Smooth muscle cell (in vitro differentiated cells): ENCODE measurements around the gene TPH1. TPM values are rescaled to one million over a fixed set of nuclear protein-coding genes. Genes with fewer than 3 reads are reported as not detected.

Source experiments
- DNase-seq: peaks from one replicate; lab custom pipeline; 2025; ENCODE audit not compliant: unreplicated experiment; lab: John Stamatoyannopoulos, UW
- H2AFZ ChIP-seq: fragments of 200-600 bp; sonication (generic); 2 replicates; pipeline ENCODE4 v1.6.0; 2016; ENCODE audit warnings: antibody characterized with exemption, low read depth, mild to moderate bottlenecking
- H3F3A ChIP-seq: fragments of 200-600 bp; sonication (generic); 2 replicates; pipeline ENCODE4 v1.6.0; 2017; ENCODE audit warnings: antibody characterized with exemption, low read depth
- H3K27ac ChIP-seq: fragments of 200-600 bp; sonication (generic); 2 replicates; pipeline ENCODE4 v1.5.1; 2016; ENCODE audit warnings: low read depth, mild to moderate bottlenecking
- H3K27me3 ChIP-seq: fragments of 200-600 bp; sonication (generic); 2 replicates; pipeline ENCODE4 v1.6.1; 2016; ENCODE audit warnings: low read depth, mild to moderate bottlenecking
- H3K36me3 ChIP-seq: fragments of 200-600 bp; sonication (generic); 2 replicates; pipeline ENCODE4 v1.5.1; 2016; ENCODE audit warnings: low read depth
- H3K4me1 ChIP-seq: fragments of 200-600 bp; sonication (generic); 2 replicates; pipeline ENCODE4 v1.5.1; 2016; ENCODE audit warnings: low read depth
- H3K4me2 ChIP-seq: fragments of 200-600 bp; sonication (generic); 2 replicates; pipeline ENCODE4 v1.6.0; 2016; ENCODE audit warnings: mild to moderate bottlenecking
- H3K4me3 ChIP-seq: fragments of 200-600 bp; sonication (generic); 2 replicates; pipeline ENCODE4 v1.5.1; 2016; ENCODE audit warnings: mild to moderate bottlenecking
- H3K79me2 ChIP-seq: fragments of 200-600 bp; sonication (generic); 2 replicates; pipeline ENCODE4 v1.6.0; 2016; ENCODE audit warnings: low read depth, mild to moderate bottlenecking
- H3K9ac ChIP-seq: fragments of 200-600 bp; sonication (generic); 2 replicates; pipeline ENCODE4 v1.6.0; 2016; ENCODE audit warnings: low read depth
- H3K9me3 ChIP-seq: fragments of 200-600 bp; sonication (generic); replicated peaks from 2 replicates; pipeline ENCODE4 v1.5.1; 2016; ENCODE audit warnings: low read depth
- H4K20me1 ChIP-seq: fragments of 200-600 bp; sonication (generic); 2 replicates; pipeline ENCODE4 v1.6.0; 2016; ENCODE audit warnings: low read depth
- CTCF ChIP-seq: fragments of 200-600 bp; sonication (generic); IDR thresholded peaks from 2 replicates; pipeline ENCODE4 v1.5.1; 2017; ENCODE audit warnings: borderline replicate concordance, mild to moderate bottlenecking, antibody characterized with exemption; ENCODE audit not compliant: insufficient read depth, poor library complexity, severe bottlenecking
- WGBS: methylation state at CpG from one replicate; pipeline ENCODE4 v1.1.7; 2016; ENCODE audit warnings: low lambda C conversion rate; 5-methylcytosine and 5-hydroxymethylcytosine counted together
- polyA plus RNA-seq: library from polyadenylated mRNA; unstranded; fragments of >200 nt; fragmentation: Nextera tagmentation; extraction: Ambion mirVana; gene quantifications from 2 replicates; pipeline ENCODE4 v1.2.1, GENCODE V29; 2016
- total RNA-seq: library from RNA; depleted of rRNA; stranded (reverse); fragments of >200 nt; gene quantifications from 2 replicates; pipeline ENCODE4 v1.2.3, GENCODE V29; 2014

The TPH1 gene
- total and polyA plus RNA-seq, 2 experiments from 2014 or later = 0.09 TPM; not detected in 1

GRCh38 chr11:18012906-18013781 is 32.9 kb downstream of the TPH1 start, which contains the start of gene SERGEF:
TSS of gene SERGEF (minus strand) at chr11:18013047. CDS start at chr11:18013010, 37 bp downstream.
- Histone ChIP-seq H3K4me3 (peak within 1 kb of the TSS; percentile 74), H3K4me2 (peak within 1 kb of the TSS; percentile 91), H3K4me1 (no peaks in the 10 kb centered on the region), H2AFZ (peak within 1 kb of the TSS; percentile 94), H3K9ac (peak within 1 kb of the TSS; percentile 10), H3K9me3 (no peaks in the 10 kb centered on the region), H4K20me1 (no peaks in the 10 kb centered on the region), H3K27me3 (peaks cover 17% of the 10 kb centered on the region), H3F3A (peaks cover 6% of the 10 kb centered on the region), H3K79me2 (no peaks in the 10 kb centered on the region), H3K27ac (no peak within 1 kb of the TSS), H3K36me3 (no peaks in the 10 kb centered on the region)
- peak; percentile 56 for DNase-seq
- under 1% methylated on average over 49 of the region's 93 CpGs for WGBS
- no peak for TF ChIP-seq CTCF

GRCh38 chr11:18012122-18012905 is 33.8 kb downstream of the TPH1 start:
- peak overlapping the region; percentile 10 for H3K9ac ChIP-seq
- WGBS = 5% methylated on average over 38 of the region's 46 CpGs

GRCh38 chr11:18011633-18012032 is 34.4 kb downstream of the TPH1 start:
- Histone ChIP-seq H4K20me1 (no peaks in the 10 kb centered on the region), H3K79me2 (no peaks in the 10 kb centered on the region), H2AFZ (no peak overlapping the region), H3K27ac (no peak overlapping the region), H3K27me3 (peaks cover 17% of the 10 kb centered on the region), H3K4me1 (no peaks in the 10 kb centered on the region), H3F3A (peaks cover 6% of the 10 kb centered on the region), H3K4me2 (no peak overlapping the region), H3K9me3 (no peaks in the 10 kb centered on the region), H3K4me3 (peak overlapping the region; percentile 74), H3K36me3 (no peaks in the 10 kb centered on the region), H3K9ac (no peak overlapping the region)
- TF ChIP-seq CTCF = no peak
- no peak for DNase-seq
- WGBS = 74% methylated on average over 8 of the region's 8 CpGs

More at GRCh38 chr11:18012122-18012905, 33.8 kb downstream of the TPH1 start:
- peaks cover 6% of the 10 kb centered on the region for H3F3A ChIP-seq
- H2AFZ ChIP-seq = peak overlapping the region; percentile 94
- H3K27me3 ChIP-seq = peaks cover 17% of the 10 kb centered on the region
- H3K79me2 ChIP-seq = no peaks in the 10 kb centered on the region
- no peaks in the 10 kb centered on the region for H3K4me1 ChIP-seq
- H3K4me2 ChIP-seq = peak overlapping the region; percentile 91
- no peaks in the 10 kb centered on the region for H4K20me1 ChIP-seq
- no peak overlapping the region for H3K27ac ChIP-seq
- no peaks in the 10 kb centered on the region for H3K9me3 ChIP-seq
- peak overlapping the region; percentile 74 for H3K4me3 ChIP-seq
- no peak for DNase-seq
- H3K36me3 ChIP-seq = no peaks in the 10 kb centered on the region
- TF ChIP-seq CTCF = no peak
